Islet precursor cell (in vitro differentiated cells): ENCODE measurements around the gene FILIP1.

Experiments used
- DNase-seq: peaks from one replicate; pipeline ENCODE4 v3.0.0-alpha.2; 2018

Gene FILIP1

GRCh38 chr6:75288023-75288422 is 205.6 kb downstream of the FILIP1 start:
- no peak for DNase-seq

- no peak for DNase-seq
Measured at GRCh38 chr6:75287424-75287823, 206.2 kb downstream of the FILIP1 start.

- DNase-seq: no peak
Measured at GRCh38 chr6:75286955-75287354, 206.6 kb downstream of the FILIP1 start.

GRCh38 chr6:75285283-75285639 is 208.3 kb downstream of the FILIP1 start:
- DNase-seq: no peak

- DNase-seq: peak; percentile 99
Measured at GRCh38 chr6:75284632-75285282, 208.8 kb downstream of the FILIP1 start, which contains the start of gene TMEM30A. Gene TMEM30A, minus strand, starts transcription at chr6:75284792. Its CDS starts 154 bp downstream, at chr6:75284638.

- DNase-seq: peak; percentile 73
Measured at GRCh38 chr6:75283907-75284631, 209.5 kb downstream of the FILIP1 start.

GRCh38 chr6:75282706-75283105 is 210.9 kb downstream of the FILIP1 start:
- no peak for DNase-seq

GRCh38 chr6:75281653-75282052 is 211.9 kb downstream of the FILIP1 start:
- DNase-seq: no peak

- no peak for DNase-seq
Measured at GRCh38 chr6:75280131-75280855, 213.3 kb downstream of the FILIP1 start.

GRCh38 chr6:75279418-75279817 is 214.2 kb downstream of the FILIP1 start:
- no peak for DNase-seq

- no peak for DNase-seq
Measured at GRCh38 chr6:75278474-75279077, 215.0 kb downstream of the FILIP1 start.

GRCh38 chr6:75275067-75275466 is 218.5 kb downstream of the FILIP1 start:
- DNase-seq: no peak

- no peak for DNase-seq
Measured at GRCh38 chr6:75273009-75273408, 220.6 kb downstream of the FILIP1 start.

- no peak for DNase-seq
Measured at GRCh38 chr6:75272145-75272840, 221.3 kb downstream of the FILIP1 start.

- DNase-seq: no peak
Measured at GRCh38 chr6:75268988-75269354, 224.6 kb downstream of the FILIP1 start.

GRCh38 chr6:75268121-75268987 is 225.2 kb downstream of the FILIP1 start:
- DNase-seq: no peak

GRCh38 chr6:75267461-75267860 is 226.1 kb downstream of the FILIP1 start:
- no peak for DNase-seq

GRCh38 chr6:75266716-75267291 is 226.8 kb downstream of the FILIP1 start:
- no peak for DNase-seq

- no peak for DNase-seq
Measured at GRCh38 chr6:75263401-75263750, 230.2 kb downstream of the FILIP1 start.

GRCh38 chr6:75262716-75263400 is 230.7 kb downstream of the FILIP1 start:
- no peak for DNase-seq

GRCh38 chr6:75261299-75261698 is 232.3 kb downstream of the FILIP1 start:
- no peak for DNase-seq
